Brain microvascular endothelial cell (primary cell): ENCODE data around the gene PLCG1.

Source experiments
- DNase-seq: peaks from one replicate; pipeline ENCODE4 v3.0.0-alpha.2; 2020
- H3K27ac ChIP-seq: fragments of 250-450 bp; sonication (Bioruptor Pico); 2 replicates; pipeline ENCODE4 v1.5.1; 2020; ENCODE audit warnings: mild to moderate bottlenecking, moderate library complexity
- H3K27me3 ChIP-seq: fragments of 250-450 bp; sonication (Bioruptor Pico); replicated peaks from 2 replicates; pipeline ENCODE4 v1.5.1; 2020; ENCODE audit warnings: mild to moderate bottlenecking
- H3K36me3 ChIP-seq: fragments of 250-450 bp; sonication (Bioruptor Pico); replicated peaks from 2 replicates; pipeline ENCODE4 v1.5.1; 2020; ENCODE audit warnings: mild to moderate bottlenecking
- H3K4me3 ChIP-seq: 2 replicates; pipeline ENCODE4 v1.5.1; 2011; ENCODE audit warnings: low read depth, mild to moderate bottlenecking, control low read depth, low read length, moderate library complexity
- in situ Hi-C: cut with HindIII; loops from 2 replicates; pipeline ENCODE4 v1.10.0; 2017; ENCODE audit warnings: low sequenced_read_pairs, low pct_ligation_motif_present
- TF ChIP-seq, protein P1 (sequence below): IDR thresholded peaks from 2 replicates; pipeline ENCODE4 v1.5.1; 2011; ENCODE audit warnings: low read depth, mild to moderate bottlenecking, moderate library complexity, low read length, control low read depth, inconsistent platforms; ENCODE audit errors: missing control alignments

The PLCG1 gene

GRCh38 chr20:41175727-41176330 is 38.5 kb downstream of the PLCG1 start:
- TF ChIP-seq, protein P1, sequence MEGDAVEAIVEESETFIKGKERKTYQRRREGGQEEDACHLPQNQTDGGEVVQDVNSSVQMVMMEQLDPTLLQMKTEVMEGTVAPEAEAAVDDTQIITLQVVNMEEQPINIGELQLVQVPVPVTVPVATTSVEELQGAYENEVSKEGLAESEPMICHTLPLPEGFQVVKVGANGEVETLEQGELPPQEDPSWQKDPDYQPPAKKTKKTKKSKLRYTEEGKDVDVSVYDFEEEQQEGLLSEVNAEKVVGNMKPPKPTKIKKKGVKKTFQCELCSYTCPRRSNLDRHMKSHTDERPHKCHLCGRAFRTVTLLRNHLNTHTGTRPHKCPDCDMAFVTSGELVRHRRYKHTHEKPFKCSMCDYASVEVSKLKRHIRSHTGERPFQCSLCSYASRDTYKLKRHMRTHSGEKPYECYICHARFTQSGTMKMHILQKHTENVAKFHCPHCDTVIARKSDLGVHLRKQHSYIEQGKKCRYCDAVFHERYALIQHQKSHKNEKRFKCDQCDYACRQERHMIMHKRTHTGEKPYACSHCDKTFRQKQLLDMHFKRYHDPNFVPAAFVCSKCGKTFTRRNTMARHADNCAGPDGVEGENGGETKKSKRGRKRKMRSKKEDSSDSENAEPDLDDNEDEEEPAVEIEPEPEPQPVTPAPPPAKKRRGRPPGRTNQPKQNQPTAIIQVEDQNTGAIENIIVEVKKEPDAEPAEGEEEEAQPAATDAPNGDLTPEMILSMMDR, result no peak
- no peak overlapping the region for H3K27ac ChIP-seq
- H3K4me3 ChIP-seq, result no peak overlapping the region
- DNase-seq, result no peak
- in situ Hi-C loops, result no loop called here
- peaks cover 36% of the 10 kb centered on the region for H3K36me3 ChIP-seq
- no peaks in the 10 kb centered on the region for H3K27me3 ChIP-seq

GRCh38 chr20:41176711-41177552 is 39.6 kb downstream of the PLCG1 start:
- Histone ChIP-seq H3K27me3 (no peaks in the 10 kb centered on the region), H3K4me3 (no peak overlapping the region), H3K27ac (no peak overlapping the region), H3K36me3 (peaks cover 36% of the 10 kb centered on the region)
- TF ChIP-seq, protein P1, result no peak
- no peak for DNase-seq
- in situ Hi-C loops, result no loop called here

DNA sequence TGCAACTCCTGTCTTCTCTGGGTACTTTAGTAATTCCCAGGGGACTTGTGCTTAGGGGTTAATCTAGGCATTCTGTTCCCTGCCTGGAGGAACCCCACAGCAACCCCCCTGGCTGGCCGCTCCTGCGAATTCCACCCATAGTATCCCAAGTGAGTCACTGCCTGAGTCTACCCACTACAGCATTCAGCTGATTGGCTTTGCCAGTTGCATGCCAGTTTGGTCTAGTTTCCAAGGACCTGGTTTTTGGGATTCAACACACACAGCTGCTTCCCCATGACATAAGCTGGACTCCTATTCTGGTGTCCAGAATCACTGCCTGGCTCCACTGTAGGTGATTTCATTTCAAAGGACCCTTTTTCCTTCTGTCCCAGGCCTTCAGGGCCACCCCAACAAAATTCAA is 40.3 kb downstream of the PLCG1 start:
- H3K4me3 ChIP-seq, result no peak overlapping the region
- no peaks in the 10 kb centered on the region for H3K27me3 ChIP-seq
- peaks cover 37% of the 10 kb centered on the region for H3K36me3 ChIP-seq
- in situ Hi-C loops, result no loop called here
- DNase-seq, result peak; percentile 84
- TF ChIP-seq, protein P1, result no peak
- H3K27ac ChIP-seq, result peak overlapping the region; percentile 41

- Histone ChIP-seq H3K4me3 (no peak overlapping the region), H3K36me3 (peaks cover 33% of the 10 kb centered on the region), H3K27me3 (no peaks in the 10 kb centered on the region), H3K27ac (no peak overlapping the region)
- DNase-seq, result no peak
- in situ Hi-C loops, result no loop called here
- TF ChIP-seq, protein P1, result no peak
Measured at GRCh38 chr20:41178495-41178894, 41.2 kb downstream of the PLCG1 start.

DNA sequence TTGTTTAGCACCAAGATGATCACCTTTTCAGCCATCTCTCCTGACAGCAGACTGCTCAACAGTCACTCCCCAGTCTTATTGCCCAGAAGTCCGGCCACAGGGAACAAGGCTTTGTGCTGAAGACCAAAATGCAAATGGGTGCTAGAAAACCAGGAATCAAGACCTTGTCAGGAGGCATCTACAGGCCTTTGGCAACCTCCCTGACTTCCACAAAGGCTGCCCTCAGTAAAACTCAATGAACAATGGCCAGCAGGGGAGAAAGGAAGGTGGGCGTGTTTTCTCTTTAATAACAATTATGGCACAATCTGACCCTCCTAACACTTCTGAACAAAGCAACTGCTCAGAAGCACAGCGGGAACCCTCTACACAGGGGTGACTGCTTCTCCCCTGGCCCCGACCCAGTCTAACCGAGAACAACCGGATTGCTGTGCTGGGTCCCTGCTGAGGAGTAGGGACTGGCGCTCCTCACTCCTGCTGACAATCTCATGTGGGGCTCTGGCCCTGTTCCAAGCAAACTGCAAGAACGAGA is 41.6 kb downstream of the PLCG1 start:
- Histone ChIP-seq H3K36me3 (peaks cover 28% of the 10 kb centered on the region), H3K27ac (no peak overlapping the region), H3K4me3 (no peak overlapping the region), H3K27me3 (no peaks in the 10 kb centered on the region)
- DNase-seq, result no peak
- in situ Hi-C loops, result no loop called here
- TF ChIP-seq, protein P1, result no peak
